HL-60 (cell line): ENCODE data around the gene RNF112.
A peak's percentile ranks its signal among the peaks of the same experiment; 100 is the strongest.

ENCODE experiments used
- DNase-seq, 2 experiments: peaks; one replicate each; pipeline ENCODE4 v3.0.0-alpha.2; 2010 to 2020; ENCODE audit warnings: low read depth in 1 of 2, low spot score in 1 of 2
- H3K27ac ChIP-seq: fragments of 250-450 bp; sonication (Bioruptor Pico); replicated peaks from 2 replicates; pipeline ENCODE4 v1.5.1; 2020; ENCODE audit warnings: mild to moderate bottlenecking, moderate library complexity
- H3K27me3 ChIP-seq: fragments of 250-450 bp; sonication (Bioruptor Pico); 2 replicates; pipeline ENCODE4 v1.5.1; 2021; ENCODE audit warnings: mild to moderate bottlenecking, moderate library complexity; ENCODE audit not compliant: insufficient read depth, poor library complexity, severe bottlenecking
- H3K4me3 ChIP-seq: replicated peaks from 2 replicates; pipeline ENCODE4 v1.5.1; 2011; ENCODE audit warnings: mild to moderate bottlenecking, control low read depth, low read length; ENCODE audit not compliant: insufficient read depth
- GABPA ChIP-seq: IDR thresholded peaks from 2 replicates; pipeline ENCODE4 v1.6.1; 2012; ENCODE audit warnings: low read depth
- POLR2AphosphoS5 ChIP-seq: IDR thresholded peaks from 2 replicates; pipeline ENCODE4 v1.6.1; 2012; ENCODE audit warnings: low read depth
- SPI1 ChIP-seq: IDR thresholded peaks from 2 replicates; pipeline ENCODE4 v1.6.1; 2012; ENCODE audit warnings: low read depth, mild to moderate bottlenecking, borderline replicate concordance
- TF ChIP-seq, protein P1 (sequence below): IDR thresholded peaks from one replicate; pipeline ENCODE4 v1.5.1; 2011; ENCODE audit warnings: low read length, control low read depth, inconsistent platforms; ENCODE audit not compliant: insufficient read depth
- TF ChIP-seq, protein P2 (sequence below): IDR thresholded peaks from 2 replicates; pipeline ENCODE4 v1.6.1; 2012; ENCODE audit warnings: low read depth; ENCODE audit not compliant: insufficient replicate concordance

Gene RNF112

DNA sequence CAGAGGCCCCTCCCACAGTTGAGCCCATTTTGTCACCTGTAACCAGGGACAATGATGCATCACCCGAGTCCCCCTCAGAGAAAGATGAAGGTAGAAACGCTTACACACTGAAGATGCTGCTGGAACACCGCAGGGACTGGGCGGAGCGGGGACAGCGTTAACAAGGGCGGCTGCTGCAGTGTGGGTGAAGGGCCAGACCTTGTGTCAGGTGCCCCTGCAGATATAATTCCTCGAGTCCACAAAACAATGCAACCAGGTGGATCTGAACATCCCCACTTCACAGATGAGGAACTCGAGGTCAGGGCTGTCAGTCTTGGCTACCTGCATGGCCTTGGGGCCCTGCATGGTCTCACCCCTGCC is 39.0 kb upstream of the RNF112 start:
- Histone ChIP-seq H3K27me3 (no peaks in the 10 kb centered on the region), H3K4me3 (no peak overlapping the region), H3K27ac (no peak overlapping the region)
- TF ChIP-seq POLR2AphosphoS5 (no peak), SPI1 (no peak), GABPA (no peak)
- TF ChIP-seq, protein P1, sequence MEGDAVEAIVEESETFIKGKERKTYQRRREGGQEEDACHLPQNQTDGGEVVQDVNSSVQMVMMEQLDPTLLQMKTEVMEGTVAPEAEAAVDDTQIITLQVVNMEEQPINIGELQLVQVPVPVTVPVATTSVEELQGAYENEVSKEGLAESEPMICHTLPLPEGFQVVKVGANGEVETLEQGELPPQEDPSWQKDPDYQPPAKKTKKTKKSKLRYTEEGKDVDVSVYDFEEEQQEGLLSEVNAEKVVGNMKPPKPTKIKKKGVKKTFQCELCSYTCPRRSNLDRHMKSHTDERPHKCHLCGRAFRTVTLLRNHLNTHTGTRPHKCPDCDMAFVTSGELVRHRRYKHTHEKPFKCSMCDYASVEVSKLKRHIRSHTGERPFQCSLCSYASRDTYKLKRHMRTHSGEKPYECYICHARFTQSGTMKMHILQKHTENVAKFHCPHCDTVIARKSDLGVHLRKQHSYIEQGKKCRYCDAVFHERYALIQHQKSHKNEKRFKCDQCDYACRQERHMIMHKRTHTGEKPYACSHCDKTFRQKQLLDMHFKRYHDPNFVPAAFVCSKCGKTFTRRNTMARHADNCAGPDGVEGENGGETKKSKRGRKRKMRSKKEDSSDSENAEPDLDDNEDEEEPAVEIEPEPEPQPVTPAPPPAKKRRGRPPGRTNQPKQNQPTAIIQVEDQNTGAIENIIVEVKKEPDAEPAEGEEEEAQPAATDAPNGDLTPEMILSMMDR = no peak
- TF ChIP-seq, protein P2, sequence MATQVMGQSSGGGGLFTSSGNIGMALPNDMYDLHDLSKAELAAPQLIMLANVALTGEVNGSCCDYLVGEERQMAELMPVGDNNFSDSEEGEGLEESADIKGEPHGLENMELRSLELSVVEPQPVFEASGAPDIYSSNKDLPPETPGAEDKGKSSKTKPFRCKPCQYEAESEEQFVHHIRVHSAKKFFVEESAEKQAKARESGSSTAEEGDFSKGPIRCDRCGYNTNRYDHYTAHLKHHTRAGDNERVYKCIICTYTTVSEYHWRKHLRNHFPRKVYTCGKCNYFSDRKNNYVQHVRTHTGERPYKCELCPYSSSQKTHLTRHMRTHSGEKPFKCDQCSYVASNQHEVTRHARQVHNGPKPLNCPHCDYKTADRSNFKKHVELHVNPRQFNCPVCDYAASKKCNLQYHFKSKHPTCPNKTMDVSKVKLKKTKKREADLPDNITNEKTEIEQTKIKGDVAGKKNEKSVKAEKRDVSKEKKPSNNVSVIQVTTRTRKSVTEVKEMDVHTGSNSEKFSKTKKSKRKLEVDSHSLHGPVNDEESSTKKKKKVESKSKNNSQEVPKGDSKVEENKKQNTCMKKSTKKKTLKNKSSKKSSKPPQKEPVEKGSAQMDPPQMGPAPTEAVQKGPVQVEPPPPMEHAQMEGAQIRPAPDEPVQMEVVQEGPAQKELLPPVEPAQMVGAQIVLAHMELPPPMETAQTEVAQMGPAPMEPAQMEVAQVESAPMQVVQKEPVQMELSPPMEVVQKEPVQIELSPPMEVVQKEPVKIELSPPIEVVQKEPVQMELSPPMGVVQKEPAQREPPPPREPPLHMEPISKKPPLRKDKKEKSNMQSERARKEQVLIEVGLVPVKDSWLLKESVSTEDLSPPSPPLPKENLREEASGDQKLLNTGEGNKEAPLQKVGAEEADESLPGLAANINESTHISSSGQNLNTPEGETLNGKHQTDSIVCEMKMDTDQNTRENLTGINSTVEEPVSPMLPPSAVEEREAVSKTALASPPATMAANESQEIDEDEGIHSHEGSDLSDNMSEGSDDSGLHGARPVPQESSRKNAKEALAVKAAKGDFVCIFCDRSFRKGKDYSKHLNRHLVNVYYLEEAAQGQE = no peak
- no peak for DNase-seq

DNA sequence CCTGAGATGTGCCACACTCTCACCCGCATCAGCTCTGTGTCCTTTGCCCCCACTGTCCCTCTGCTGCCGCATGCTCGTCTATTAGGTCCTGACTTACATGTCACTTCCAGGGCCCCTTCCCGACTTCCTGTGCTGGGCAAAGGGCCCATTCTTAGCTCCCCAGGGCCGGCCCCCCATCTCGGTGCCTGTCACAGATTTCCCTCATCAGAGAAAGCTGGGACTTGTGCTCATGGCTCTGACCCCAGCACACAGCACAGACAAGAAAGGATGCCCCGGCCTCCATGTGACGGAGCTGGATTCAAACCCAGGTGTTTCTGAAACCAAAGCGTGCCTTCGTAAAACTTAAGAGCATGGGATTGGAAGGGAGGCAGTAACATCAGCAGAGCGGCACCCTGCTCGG is 38.6 kb upstream of the RNF112 start:
- no peak for DNase-seq
- no peak overlapping the region for H3K27ac ChIP-seq
- no peak for TF ChIP-seq POLR2AphosphoS5
- no peak for TF ChIP-seq GABPA
- TF ChIP-seq, protein P2 = no peak
- no peak for TF ChIP-seq SPI1
- TF ChIP-seq, protein P1 = no peak
- no peaks in the 10 kb centered on the region for H3K27me3 ChIP-seq
- H3K4me3 ChIP-seq = no peak overlapping the region

DNA sequence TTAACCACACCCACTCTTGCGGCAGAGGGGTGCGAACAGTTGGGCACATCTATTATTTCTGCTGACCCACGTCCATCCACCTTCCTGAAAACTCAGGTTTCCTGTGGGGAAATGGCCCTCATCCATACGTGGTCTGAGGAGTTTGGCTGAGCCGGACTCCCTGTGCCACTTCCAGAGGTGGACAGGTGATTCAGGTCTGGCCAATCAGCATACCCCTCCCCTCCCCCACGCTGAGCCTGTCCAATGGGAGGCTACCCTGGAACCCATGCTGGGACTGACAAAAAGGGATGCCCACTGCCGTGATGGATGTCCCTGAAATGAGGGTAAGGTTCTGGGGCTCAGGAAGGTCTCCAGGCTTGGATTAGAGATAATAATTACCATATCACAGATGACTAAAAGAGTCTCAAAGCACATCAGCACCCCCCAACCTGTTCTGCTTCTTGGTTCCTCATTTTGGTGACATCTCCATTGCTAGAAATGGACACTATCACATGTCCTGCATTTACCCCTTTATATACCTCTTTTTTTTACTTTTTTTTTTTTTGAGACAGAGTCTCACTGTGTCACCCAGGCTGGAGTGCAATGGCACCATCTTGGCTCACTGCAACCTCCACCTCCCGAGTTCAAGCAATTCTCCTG is 38.0 kb upstream of the RNF112 start:
- Histone ChIP-seq H3K4me3 (no peak overlapping the region), H3K27ac (no peak overlapping the region), H3K27me3 (no peaks in the 10 kb centered on the region)
- TF ChIP-seq, protein P2 = no peak
- no peak for TF ChIP-seq GABPA
- no peak for TF ChIP-seq SPI1
- TF ChIP-seq, protein P1 = no peak
- no peak for TF ChIP-seq POLR2AphosphoS5
- DNase-seq = peak in 1 of 2 experiments; percentile 4
